Amniotic stem cell (primary cell): ENCODE measurements around the gene ARHGAP10.

ENCODE experiments used
- DNase-seq: peaks from one replicate; lab custom pipeline; 2025; lab: John Stamatoyannopoulos, UW

Gene ARHGAP10

GRCh38 chr4:147731580-147732517 lies at the start of gene ARHGAP10:
ARHGAP10 (plus strand) TSS chr4:147732088; CDS start chr4:147732302, 214 bp downstream.
- DNase-seq, result peak; percentile 77

- no peak for DNase-seq
Measured at GRCh38 chr4:147682755-147683154, 49.1 kb upstream of the ARHGAP10 start.

GRCh38 chr4:147683188-147683591 lies 48.7 kb upstream of the ARHGAP10 start:
- no peak for DNase-seq

GRCh38 chr4:147683717-147684700 lies 47.9 kb upstream of the ARHGAP10 start, which contains the start of gene PRMT9:
PRMT9 (minus strand) TSS chr4:147684163; CDS start chr4:147683987, 176 bp downstream.
- peak; percentile 82 for DNase-seq

- no peak for DNase-seq
Measured at GRCh38 chr4:147689067-147689466, 42.8 kb upstream of the ARHGAP10 start.

- DNase-seq, result no peak
Measured at GRCh38 chr4:147691820-147692219, 40.1 kb upstream of the ARHGAP10 start.

- DNase-seq, result no peak
Measured at GRCh38 chr4:147693218-147693617, 38.7 kb upstream of the ARHGAP10 start.

GRCh38 chr4:147696866-147697265 lies 35.0 kb upstream of the ARHGAP10 start:
- DNase-seq, result no peak

GRCh38 chr4:147704846-147705245 lies 27.0 kb upstream of the ARHGAP10 start:
- DNase-seq, result no peak

- no peak for DNase-seq
Measured at GRCh38 chr4:147707892-147708672, 23.8 kb upstream of the ARHGAP10 start.

- no peak for DNase-seq
Measured at GRCh38 chr4:147709999-147710398, 21.9 kb upstream of the ARHGAP10 start.

GRCh38 chr4:147714575-147715401 lies 17.1 kb upstream of the ARHGAP10 start:
- no peak for DNase-seq

- DNase-seq, result no peak
Measured at GRCh38 chr4:147717878-147718277, 14.0 kb upstream of the ARHGAP10 start.

- no peak for DNase-seq
Measured at GRCh38 chr4:147723326-147723725, 8.6 kb upstream of the ARHGAP10 start.

- DNase-seq, result no peak
Measured at GRCh38 chr4:147724468-147725201, 7.3 kb upstream of the ARHGAP10 start.

GRCh38 chr4:147725673-147726072 lies 6.2 kb upstream of the ARHGAP10 start:
- no peak for DNase-seq

- DNase-seq, result no peak
Measured at GRCh38 chr4:147727476-147728028, 4.3 kb upstream of the ARHGAP10 start.

- DNase-seq, result no peak
Measured at GRCh38 chr4:147730333-147730732, 1.6 kb upstream of the ARHGAP10 start.

- DNase-seq, result no peak
Measured at GRCh38 chr4:147732518-147733235, 789 bp downstream of the ARHGAP10 start.
